Stimulated activated CD8-positive, alpha-beta memory T cell treated with anti-CD3 and anti-CD28 coated beads, Interleukin-4, amount 100 ng/mL, for 48 hours (primary cell): ENCODE measurements around the gene KMT2B.

Source experiments
- DNase-seq: peaks from one replicate; pipeline ENCODE4 v3.0.0-alpha.2; 2020

Gene KMT2B

GRCh38 chr19:35741203-35741515 lies 23.4 kb downstream of the KMT2B start:
- DNase-seq, result no peak

DNA sequence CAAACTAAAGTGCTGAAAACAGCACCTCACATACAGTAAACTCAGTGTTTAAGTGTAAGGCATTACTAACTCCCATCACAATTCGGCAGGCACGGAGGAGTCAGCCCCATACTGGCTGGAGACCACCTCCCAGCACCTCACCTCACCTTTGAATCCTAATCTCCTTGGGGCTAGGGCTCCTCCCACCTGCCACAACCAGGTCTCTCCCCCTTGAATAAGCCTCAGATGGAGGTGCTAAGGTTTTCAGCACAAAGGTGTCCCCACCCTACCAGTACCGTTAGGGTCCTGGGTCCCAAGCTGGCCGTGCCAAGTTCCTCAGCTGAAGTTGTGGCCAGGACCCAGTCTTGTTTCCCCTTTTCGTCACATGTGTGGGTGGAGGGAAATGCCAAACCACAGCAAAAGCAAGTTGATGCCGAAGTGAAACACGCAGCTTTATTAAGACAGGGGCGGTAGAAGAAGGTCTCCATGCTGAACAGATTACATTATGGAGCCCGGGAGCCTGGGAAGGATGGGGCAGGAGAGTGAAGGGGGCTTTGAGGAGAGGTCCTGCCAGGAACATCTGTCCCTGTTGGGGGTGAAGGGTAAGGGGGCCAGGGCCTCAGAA lies 24.4 kb downstream of the KMT2B start, which contains the start of gene IGFLR1:
TSS of gene IGFLR1 (minus strand) at position 332 of the 604 bp plus-strand sequence. CDS start 1,272 bp downstream, outside the sequence.
- DNase-seq, result peak; percentile 82

DNA sequence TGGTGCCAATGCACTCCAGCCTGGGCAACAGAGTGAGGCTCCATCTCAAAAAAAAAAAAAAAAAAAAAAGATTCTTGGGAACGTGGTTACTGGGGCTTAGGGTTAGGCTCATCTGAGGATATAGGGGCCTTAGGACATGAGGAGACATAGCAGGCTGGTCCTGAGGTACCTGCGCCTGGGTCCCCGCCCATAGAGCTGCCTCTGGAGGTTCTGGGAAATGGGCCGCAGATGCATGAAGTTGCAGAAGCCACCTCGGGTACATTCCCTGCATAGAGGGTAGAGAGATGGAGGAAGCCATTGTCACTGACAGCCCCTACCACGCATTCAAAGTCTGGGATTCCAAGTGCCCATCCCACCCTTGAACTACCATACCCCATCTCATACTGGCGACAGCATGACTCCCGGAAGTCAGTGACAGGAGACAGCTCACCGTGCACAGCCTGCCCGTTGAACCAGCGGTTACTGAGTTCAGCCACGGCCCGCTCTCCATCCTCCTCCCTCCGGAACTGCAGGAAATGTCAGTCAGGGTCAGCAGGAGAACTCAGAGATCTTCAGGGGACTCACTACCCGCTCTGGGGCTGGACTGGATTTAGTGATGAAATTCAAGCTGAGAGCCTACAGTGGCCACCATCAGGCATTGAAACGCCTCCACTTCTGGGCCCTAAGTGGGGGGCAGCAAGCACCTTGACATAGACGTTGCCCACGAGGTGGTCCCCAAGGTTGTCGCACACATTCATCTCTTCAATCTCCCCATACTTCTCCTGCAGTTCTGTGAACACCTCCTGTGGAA lies 26.0 kb downstream of the KMT2B start:
- no peak for DNase-seq

GRCh38 chr19:35744430-35745327 lies 26.9 kb downstream of the KMT2B start:
- DNase-seq, result peak; percentile 94

DNA sequence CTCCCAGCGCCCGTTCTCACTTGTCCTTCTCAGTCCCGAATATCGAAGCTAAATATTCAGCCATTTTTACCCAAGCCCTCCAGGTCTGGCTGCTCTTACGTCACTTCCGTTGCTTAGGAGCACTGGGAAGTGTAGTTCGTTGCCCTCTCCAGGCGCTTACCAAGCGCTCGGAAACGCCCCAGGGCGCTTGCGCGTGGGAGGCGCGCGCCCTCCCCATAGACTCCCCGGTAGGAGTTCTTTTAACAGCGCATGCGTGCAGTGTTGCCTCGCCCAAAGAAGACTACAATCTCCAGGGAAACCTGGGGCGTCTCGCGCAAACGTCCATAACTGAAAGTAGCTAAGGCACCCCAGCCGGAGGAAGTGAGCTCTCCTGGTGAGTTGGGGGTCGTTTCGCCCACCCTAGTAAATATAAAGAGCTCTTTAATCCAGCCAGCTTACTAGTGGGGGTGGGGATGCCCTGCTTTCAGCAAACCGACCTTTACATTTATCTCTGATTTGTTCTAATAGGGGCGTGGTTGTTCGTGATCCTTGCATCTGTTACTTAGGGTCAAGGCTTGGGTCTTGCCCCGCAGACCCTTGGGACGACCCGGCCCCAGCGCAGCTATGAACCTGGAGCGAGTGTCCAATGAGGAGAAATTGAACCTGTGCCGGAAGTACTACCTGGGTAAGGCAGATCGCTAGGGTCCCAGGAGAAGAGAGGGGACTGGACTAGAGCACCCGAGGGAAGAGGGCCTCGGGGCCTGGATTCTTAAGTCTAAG lies 27.7 kb downstream of the KMT2B start, which contains the start of the genes PSENEN and U2AF1L4:
TSS of gene PSENEN (plus strand) at position 324 of the 759 bp plus-strand sequence. CDS start at position 604, 280 bp downstream.
TSS of gene U2AF1L4 (minus strand) at position 91 of the 759 bp plus-strand sequence. CDS start at position 64, 27 bp downstream.
- DNase-seq, result peak; percentile 93

DNA sequence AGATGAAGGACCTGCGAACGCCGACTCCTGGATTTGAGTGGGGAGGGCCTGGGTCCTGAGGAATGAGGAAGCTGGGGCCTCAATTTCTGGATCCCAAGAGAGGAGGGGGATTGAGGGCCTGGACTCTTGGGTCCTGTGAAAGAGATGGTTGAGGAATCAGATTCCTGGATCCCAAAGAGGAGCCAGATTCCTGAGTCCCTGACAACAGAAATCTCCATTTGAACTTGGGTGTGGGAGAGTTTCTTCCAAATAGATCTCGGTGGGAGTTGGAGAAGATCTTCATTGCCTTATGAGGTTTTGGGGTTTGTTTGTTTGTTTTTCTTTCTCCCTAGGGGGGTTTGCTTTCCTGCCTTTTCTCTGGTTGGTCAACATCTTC lies 28.3 kb downstream of the KMT2B start:
- no peak for DNase-seq

GRCh38 chr19:35746531-35746930 lies 28.7 kb downstream of the KMT2B start:
- no peak for DNase-seq

GRCh38 chr19:35748106-35749020 lies 30.6 kb downstream of the KMT2B start, which contains the start of gene LIN37:
TSS of gene LIN37 (plus strand) at chr19:35748576. CDS start at chr19:35748725, 149 bp downstream.
- DNase-seq, result peak; percentile 99

- no peak for DNase-seq
Measured at GRCh38 chr19:35750167-35750566, 32.4 kb downstream of the KMT2B start.

DNA sequence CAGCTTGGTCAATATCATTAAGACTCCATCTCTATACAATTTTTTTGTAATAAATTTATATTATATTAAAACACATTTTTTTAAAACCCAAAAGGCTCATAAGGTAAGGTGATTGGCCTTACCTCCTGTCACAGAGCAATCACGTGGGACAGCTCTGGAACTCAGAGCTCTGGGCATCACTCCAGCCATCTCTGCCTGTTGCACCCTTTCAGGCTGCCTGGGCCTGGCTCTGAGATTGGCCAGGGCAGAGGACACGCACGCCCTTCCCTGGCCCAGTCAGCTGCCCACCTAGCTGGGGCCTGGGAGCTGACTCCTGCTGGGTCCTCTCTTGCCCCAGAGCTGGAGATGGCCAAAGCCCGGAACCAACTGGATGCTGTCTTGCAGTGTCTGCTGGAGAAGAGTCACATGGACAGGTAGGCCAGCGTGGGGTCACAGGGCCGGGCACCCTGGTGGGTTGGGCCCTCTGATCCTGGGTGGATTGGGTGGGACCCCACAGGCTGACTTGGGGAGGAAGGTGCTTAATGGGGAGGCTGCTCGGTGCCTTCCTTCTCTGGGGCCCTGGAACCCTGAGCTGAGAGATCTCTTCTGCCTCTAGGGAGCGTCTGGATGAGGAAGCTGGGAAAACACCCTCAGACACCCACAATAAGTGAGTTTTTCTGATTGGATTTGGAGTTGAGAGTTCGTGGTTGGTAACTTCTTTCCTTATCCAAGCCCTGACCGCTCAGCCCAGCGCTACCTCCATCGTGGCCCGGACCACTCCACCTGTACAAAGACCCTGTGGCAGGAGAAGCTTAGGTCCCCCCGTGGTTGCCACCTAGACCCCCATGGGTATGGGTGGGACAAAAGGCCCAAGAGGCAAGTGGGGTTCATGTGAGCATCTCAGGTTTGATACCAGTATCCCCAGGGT lies 34.3 kb downstream of the KMT2B start:
- no peak for DNase-seq

DNA sequence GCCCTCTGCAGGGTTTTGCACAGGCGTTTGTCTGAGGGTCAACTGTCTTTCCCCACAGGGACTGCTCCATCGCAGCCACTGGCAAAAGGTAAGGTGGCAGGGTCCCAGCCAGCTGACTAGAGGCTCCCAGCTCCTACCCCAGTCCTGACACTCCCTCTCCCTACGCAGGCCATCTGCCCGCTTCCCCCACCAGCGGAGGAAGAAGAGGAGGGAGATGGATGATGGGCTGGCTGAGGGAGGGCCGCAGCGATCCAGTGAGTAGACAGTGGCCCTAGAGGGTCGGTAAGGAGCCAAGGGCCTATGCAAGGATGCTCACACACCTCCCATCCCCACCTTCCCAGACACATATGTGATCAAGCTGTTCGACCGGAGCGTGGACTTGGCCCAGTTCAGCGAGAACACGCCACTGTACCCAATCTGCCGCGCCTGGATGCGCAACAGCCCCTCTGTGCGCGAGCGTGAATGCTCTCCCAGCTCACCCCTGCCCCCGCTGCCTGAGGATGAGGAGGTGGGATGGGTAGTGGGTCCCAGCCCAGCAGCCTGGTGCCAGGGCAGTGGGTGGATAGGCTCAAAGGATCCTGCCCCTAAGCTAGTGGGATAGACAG lies 35.0 kb downstream of the KMT2B start:
- no peak for DNase-seq

GRCh38 chr19:35753634-35754369 lies 36.0 kb downstream of the KMT2B start:
- no peak for DNase-seq

- DNase-seq, result no peak
Measured at GRCh38 chr19:35754370-35755130, 36.7 kb downstream of the KMT2B start.

DNA sequence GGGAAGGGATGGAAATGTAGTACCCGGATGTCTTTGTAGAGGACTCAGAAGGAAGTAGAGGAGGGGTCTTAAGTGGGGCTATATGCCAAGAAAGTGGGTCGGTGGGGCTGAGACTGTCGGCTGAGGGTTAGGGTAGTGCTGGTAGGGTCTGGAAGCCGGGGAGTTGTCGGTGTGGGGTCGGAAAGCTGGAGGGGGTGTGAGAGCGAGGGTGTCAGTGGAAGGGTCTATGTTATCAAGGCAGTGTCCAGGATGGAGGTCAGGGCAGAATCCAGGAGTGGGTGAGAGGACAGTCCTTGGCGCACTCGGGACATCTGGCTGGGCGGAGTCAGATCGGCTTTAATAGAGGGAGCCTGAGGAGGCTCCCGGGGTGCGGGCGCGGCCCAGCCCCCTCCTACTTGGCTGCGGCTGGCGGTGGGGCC lies 37.3 kb downstream of the KMT2B start:
- no peak for DNase-seq

DNA sequence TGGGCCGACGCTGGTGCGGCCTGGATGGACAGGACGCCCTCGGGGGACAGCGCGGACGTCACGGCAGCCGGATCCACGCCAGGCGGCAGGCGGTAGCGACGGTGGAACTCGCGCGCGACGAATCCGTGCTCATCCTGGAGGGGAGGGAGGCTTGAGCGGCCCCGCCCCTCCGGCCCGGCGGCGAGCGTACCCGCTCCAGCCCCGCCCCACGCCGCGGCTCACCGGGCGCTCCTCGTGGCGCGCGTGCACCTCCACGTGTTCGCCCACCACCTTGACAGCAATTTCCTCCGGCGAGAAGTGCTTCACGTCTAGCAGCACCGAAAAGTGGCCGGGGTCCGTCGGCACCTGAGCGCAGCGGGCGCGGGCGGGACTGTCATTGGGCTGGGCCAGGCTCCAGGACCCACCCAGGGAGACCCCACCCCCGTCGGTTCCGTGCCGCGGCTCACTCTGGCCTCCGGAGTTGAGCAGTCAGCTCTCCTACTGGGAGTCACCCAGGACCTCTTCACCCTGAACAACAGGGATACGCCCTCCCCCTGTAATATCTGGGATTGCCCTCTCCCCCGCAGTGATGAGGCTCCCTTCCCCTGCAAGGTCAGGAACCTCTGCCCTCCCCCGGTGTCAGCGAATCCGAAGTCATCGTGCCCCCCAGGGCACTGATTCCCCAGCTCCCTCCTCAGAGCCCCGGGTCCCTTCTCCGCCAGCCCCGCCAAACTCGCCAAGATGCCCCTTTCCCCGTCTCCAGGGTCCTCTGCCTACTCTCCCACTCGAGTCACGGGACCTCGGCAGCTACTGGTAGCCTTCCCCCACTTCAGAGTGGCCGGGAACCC lies 38.0 kb downstream of the KMT2B start:
- peak; percentile 59 for DNase-seq

- DNase-seq, result no peak
Measured at GRCh38 chr19:35756377-35757230, 38.8 kb downstream of the KMT2B start, which contains the start of gene HSPB6. TSS of gene HSPB6 (minus strand) at chr19:35757029. CDS start at chr19:35757008, 21 bp downstream.
